Activated CD8-positive, alpha-beta T cell treated with anti-CD3 and anti-CD28 coated beads for 36 hours (primary cell): ENCODE data around the gene MICAL2. TPM values are rescaled to one million over a fixed set of nuclear protein-coding genes. Genes with fewer than 3 reads are reported as not detected.
A peak's percentile ranks its signal among the peaks of the same experiment; 100 is the strongest.

Source experiments
- ATAC-seq: fragments of 200-7000 bp; cut with Tn5 transposase; one replicate; pipeline ENCODE4 v1.10.0; 2021; ENCODE audit warnings: mild to moderate bottlenecking, moderate library complexity
- CTCF ChIA-PET: fragments of 350-600 bp; sonication (Branson Sonifier 250); formaldehyde crosslinking; loops from one replicate; lab custom pipeline; 2021; ENCODE audit warnings: antibody characterized with exemption; lab: Charles Lee
- POLR2A ChIA-PET: fragments of 350-600 bp; sonication (Branson Sonifier 250); formaldehyde crosslinking; loops from one replicate; lab custom pipeline; 2021; ENCODE audit warnings: antibody characterized with exemption; lab: Charles Lee
- DNase-seq: peaks from one replicate; pipeline ENCODE4 v3.0.0-alpha.2; 2020
- H3K27ac Mint-ChIP-seq: one replicate; pipeline ENCODE4 v1.8.0; 2021; ENCODE audit warnings: mild to moderate bottlenecking, mixed read lengths
- H3K27me3 Mint-ChIP-seq: one replicate; pipeline ENCODE4 v1.8.0; 2021; ENCODE audit warnings: mixed read lengths
- H3K36me3 Mint-ChIP-seq: one replicate; pipeline ENCODE4 v1.8.0; 2021; ENCODE audit warnings: low read depth, mixed read lengths
- H3K4me1 Mint-ChIP-seq: one replicate; pipeline ENCODE4 v1.8.0; 2021; ENCODE audit warnings: low read depth, mixed read lengths
- H3K4me3 Mint-ChIP-seq: one replicate; pipeline ENCODE4 v1.8.0; 2021; ENCODE audit warnings: mild to moderate bottlenecking, moderate library complexity, mixed read lengths
- H3K9me3 Mint-ChIP-seq: one replicate; pipeline ENCODE4 v1.8.0; 2021; ENCODE audit warnings: mixed read lengths
- intact Hi-C: fragments of 100-400 bp; cut with micrococcal nuclease; formaldehyde crosslinking; loops from one replicate; pipeline ENCODE4 v1.10.0; 2022
- total RNA-seq, 2 experiments: library from RNA; stranded (reverse); gene quantifications; one replicate each; pipeline ENCODE4 v1.2.3, GENCODE V29; 2021
- TF ChIP-seq, protein P1 (sequence below): fragments of 200-600 bp; IDR thresholded peaks from one replicate; pipeline ENCODE4 v1.8.0; 2022; ENCODE audit warnings: antibody characterized with exemption, mild to moderate bottlenecking

The MICAL2 gene
- total RNA-seq, 2 experiments from 2014 or later: 99.8 to 105 TPM

GRCh38 chr11:12233602-12233925, 123.2 kb downstream of the MICAL2 start:
- H3K27ac Mint-ChIP-seq: no peak overlapping the region
- ChIA-PET POLR2A (interaction anchor here (0.6 to 4.9 kb wide), 3 partner anchors 9 to 366 kb away, joined by 3 to 39 read pairs (median 4); no protein-coding TSS in a partner anchor), CTCF (interaction anchor here (0.8 to 1.8 kb wide), 7 partner anchors 10 to 189 kb away, joined by 3 to 6 read pairs (median 3); no protein-coding TSS in a partner anchor)
- peaks cover 58% of the 10 kb centered on the region for H3K36me3 Mint-ChIP-seq
- H3K4me1 Mint-ChIP-seq: peaks cover 30% of the 10 kb centered on the region
- TF ChIP-seq, protein P1, sequence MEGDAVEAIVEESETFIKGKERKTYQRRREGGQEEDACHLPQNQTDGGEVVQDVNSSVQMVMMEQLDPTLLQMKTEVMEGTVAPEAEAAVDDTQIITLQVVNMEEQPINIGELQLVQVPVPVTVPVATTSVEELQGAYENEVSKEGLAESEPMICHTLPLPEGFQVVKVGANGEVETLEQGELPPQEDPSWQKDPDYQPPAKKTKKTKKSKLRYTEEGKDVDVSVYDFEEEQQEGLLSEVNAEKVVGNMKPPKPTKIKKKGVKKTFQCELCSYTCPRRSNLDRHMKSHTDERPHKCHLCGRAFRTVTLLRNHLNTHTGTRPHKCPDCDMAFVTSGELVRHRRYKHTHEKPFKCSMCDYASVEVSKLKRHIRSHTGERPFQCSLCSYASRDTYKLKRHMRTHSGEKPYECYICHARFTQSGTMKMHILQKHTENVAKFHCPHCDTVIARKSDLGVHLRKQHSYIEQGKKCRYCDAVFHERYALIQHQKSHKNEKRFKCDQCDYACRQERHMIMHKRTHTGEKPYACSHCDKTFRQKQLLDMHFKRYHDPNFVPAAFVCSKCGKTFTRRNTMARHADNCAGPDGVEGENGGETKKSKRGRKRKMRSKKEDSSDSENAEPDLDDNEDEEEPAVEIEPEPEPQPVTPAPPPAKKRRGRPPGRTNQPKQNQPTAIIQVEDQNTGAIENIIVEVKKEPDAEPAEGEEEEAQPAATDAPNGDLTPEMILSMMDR: no peak
- DNase-seq (no peak), ATAC-seq (no peak)
- no peak overlapping the region for H3K4me3 Mint-ChIP-seq
- intact Hi-C loops: no loop called here
- H3K27me3 Mint-ChIP-seq: no peaks in the 10 kb centered on the region
- peaks cover 3% of the 10 kb centered on the region for H3K9me3 Mint-ChIP-seq

- ChIA-PET CTCF (interaction anchor here (0.9 to 1.8 kb wide), 4 partner anchors 30 to 190 kb away, joined by 3 to 6 read pairs (median 4); no protein-coding TSS in a partner anchor), POLR2A (interaction anchor here (2.5 to 4.9 kb wide), 2 partner anchors 9 to 84 kb away, joined by 8 to 39 read pairs; no protein-coding TSS in a partner anchor)
- peak overlapping the region; percentile 65 for H3K27ac Mint-ChIP-seq
- intact Hi-C loops: no loop called here
- H3K36me3 Mint-ChIP-seq: peaks cover 55% of the 10 kb centered on the region
- DNase-seq (no peak), ATAC-seq (no peak)
- H3K27me3 Mint-ChIP-seq: no peaks in the 10 kb centered on the region
- no peak overlapping the region for H3K4me3 Mint-ChIP-seq
- TF ChIP-seq, protein P1: no peak
- H3K4me1 Mint-ChIP-seq: peaks cover 30% of the 10 kb centered on the region
- H3K9me3 Mint-ChIP-seq: peaks cover 3% of the 10 kb centered on the region
Measured at GRCh38 chr11:12234221-12234620, 123.8 kb downstream of the MICAL2 start.

DNA sequence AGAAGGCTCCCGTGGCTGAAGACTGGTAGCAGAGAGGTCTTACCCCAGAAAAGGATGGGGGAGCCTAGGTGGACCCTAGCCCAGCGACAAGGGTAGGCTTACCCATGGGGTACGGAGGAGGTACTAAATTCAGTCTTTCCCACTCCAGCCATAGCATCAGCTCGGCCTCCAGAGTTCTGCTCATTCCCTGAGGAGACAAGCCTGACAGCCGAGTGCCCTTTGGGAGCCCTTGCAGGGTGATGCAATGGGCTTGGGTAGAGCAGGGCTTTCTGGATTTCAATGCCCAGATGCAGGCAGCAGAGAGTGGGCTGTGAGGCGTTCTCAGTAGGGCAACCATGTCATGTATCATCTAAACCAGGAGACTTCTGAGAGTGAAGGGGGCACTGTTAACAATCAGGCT, 124.7 kb downstream of the MICAL2 start:
- ATAC-seq: no peak
- H3K4me3 Mint-ChIP-seq: no peak overlapping the region

GRCh38 chr11:12235553-12235946, 125.2 kb downstream of the MICAL2 start:
- Mint-ChIP-seq H3K9me3 (peaks cover 3% of the 10 kb centered on the region), H3K4me1 (peaks cover 30% of the 10 kb centered on the region), H3K27me3 (no peaks in the 10 kb centered on the region), H3K4me3 (no peak overlapping the region), H3K27ac (peak overlapping the region; percentile 92), H3K36me3 (peaks cover 46% of the 10 kb centered on the region)
- TF ChIP-seq, protein P1: no peak
- DNase-seq (peak; percentile 31), ATAC-seq (peak; percentile 19)
- POLR2A ChIA-PET: interaction anchor here (0.8 to 4.9 kb wide), 12 partner anchors 11 to 125 kb away, joined by 3 to 39 read pairs (median 4); partner anchors contain the start of gene MICAL2
- intact Hi-C loops: loop anchor here (5.0 kb wide), 4 partner anchors 38 to 188 kb away; no protein-coding TSS in a partner anchor
- CTCF ChIA-PET: interaction anchor here (0.6 to 6.5 kb wide), 32 partner anchors 10 to 189 kb away, joined by 3 to 51 read pairs (median 7); partner anchors contain the start of gene MICAL2

More for the DNA sequence above, 124.7 kb downstream of the MICAL2 start:
- Mint-ChIP-seq H3K36me3 (peaks cover 50% of the 10 kb centered on the region), H3K4me1 (peaks cover 30% of the 10 kb centered on the region), H3K27ac (peak overlapping the region; percentile 92), H3K27me3 (no peaks in the 10 kb centered on the region), H3K9me3 (peaks cover 3% of the 10 kb centered on the region)
- intact Hi-C loops: loop anchor here (5.0 kb wide), 4 partner anchors 38 to 188 kb away; no protein-coding TSS in a partner anchor
- DNase-seq: no peak
- TF ChIP-seq, protein P1: no peak
- POLR2A ChIA-PET: interaction anchor here (1.3 to 4.9 kb wide), 3 partner anchors 10 to 85 kb away, joined by 4 to 39 read pairs (median 8); no protein-coding TSS in a partner anchor
- CTCF ChIA-PET: interaction anchor here (1.2 to 6.5 kb wide), 16 partner anchors 10 to 189 kb away, joined by 3 to 51 read pairs (median 8); no protein-coding TSS in a partner anchor
